Measurements from ENCODE around the gene LINGO3. TPM values are rescaled to one million over a fixed set of nuclear protein-coding genes. Genes with fewer than 3 reads are reported as not detected.

Gene LINGO3
- total and polyA plus RNA-seq, 2 experiments from 2014 or later = 0.29 to 0.45 TPM

- no peaks in the 10 kb centered on the region for H3K36me3 Mint-ChIP-seq (ENCODE audit: low read depth)
- Histone ChIP-seq H3K36me3 (ENCODE audit: insufficient read depth) (no peaks in the 10 kb centered on the region), H3K4me3 (no peak overlapping the region), H3K9me2 (ENCODE audit: insufficient read depth) (no peaks in the 10 kb centered on the region), H3K4me2 (no peak overlapping the region), H3K27ac (ENCODE audit: low read depth) (no peak overlapping the region), H3F3A (replicated peaks; ENCODE audit: low read depth) (no peaks in the 10 kb centered on the region), H3K27me3 (ENCODE audit: insufficient read depth) (no peaks in the 10 kb centered on the region), H3K79me2 (replicated peaks; ENCODE audit: insufficient read depth) (no peaks in the 10 kb centered on the region), H2AFZ (no peak overlapping the region), H4K20me1 (replicated peaks; ENCODE audit: insufficient read depth) (no peaks in the 10 kb centered on the region), H3K4me1 (ENCODE audit: insufficient read depth) (no peaks in the 10 kb centered on the region)
- H3K27ac Mint-ChIP-seq = no peak overlapping the region
- no peak for DNase-seq (ENCODE audit: low spot score)
- H3K27me3 Mint-ChIP-seq (ENCODE audit: insufficient read depth, low read depth, poor library complexity) = peaks cover 13% of the 10 kb centered on the region
- TF ChIP-seq CREB1 (CRISPR knock-in tag; IDR thresholded peaks at IDR 0.05; ENCODE audit: low read depth) = no peak
- no peak for TF ChIP-seq JUNB (IDR thresholded peaks at IDR 0.05; ENCODE audit: unreplicated experiment)
- no peak for TF ChIP-seq POLR2AphosphoS5 (IDR thresholded peaks at IDR 0.05; ENCODE audit: low read depth)
- no peak for TF ChIP-seq CTCF (conservative IDR thresholded peaks at IDR 0.05; ENCODE audit: low read depth in 2 of 2)
- TF ChIP-seq ZNF462 (CRISPR knock-in tag; IDR thresholded peaks at IDR 0.05) = no peak
- TF ChIP-seq ETS1 (IDR thresholded peaks at IDR 0.05) = no peak
- H3K4me1 Mint-ChIP-seq = no peaks in the 10 kb centered on the region
- ATAC-seq = no peak
- H3K9me3 Mint-ChIP-seq = no peaks in the 10 kb centered on the region; the same call in 2 of the 3 replicates
- H3K4me3 Mint-ChIP-seq = no peak overlapping the region
Measured at GRCh38 chr19:2354670-2355069, 46.7 kb upstream of the LINGO3 start.

Measured in GM23338 (cell line).